Ovary (tissue), 3 donors: ENCODE data around the gene PPIF.

Experiments used
- POLR2A ChIP-seq: fragments of 450-650 bp; IDR thresholded peaks from one replicate; pipeline ENCODE4 v1.6.1; 2017; ENCODE audit warnings: antibody characterized with exemption, mild to moderate bottlenecking, moderate library complexity
- TF ChIP-seq, protein P1 (sequence below), 3 donors: fragments of 450-650 bp in 2 of 3; fragments of 200-600 bp in 1 of 3; IDR thresholded peaks; one replicate each; pipeline versions ENCODE4 v1.5.1 to v1.8.0; 2016 to 2022; ENCODE audit warnings: antibody characterized with exemption in 3 of 3, mild to moderate bottlenecking in 1 of 3
- donor health status: DM: no; HTN: no; CAD: no.

DNA sequence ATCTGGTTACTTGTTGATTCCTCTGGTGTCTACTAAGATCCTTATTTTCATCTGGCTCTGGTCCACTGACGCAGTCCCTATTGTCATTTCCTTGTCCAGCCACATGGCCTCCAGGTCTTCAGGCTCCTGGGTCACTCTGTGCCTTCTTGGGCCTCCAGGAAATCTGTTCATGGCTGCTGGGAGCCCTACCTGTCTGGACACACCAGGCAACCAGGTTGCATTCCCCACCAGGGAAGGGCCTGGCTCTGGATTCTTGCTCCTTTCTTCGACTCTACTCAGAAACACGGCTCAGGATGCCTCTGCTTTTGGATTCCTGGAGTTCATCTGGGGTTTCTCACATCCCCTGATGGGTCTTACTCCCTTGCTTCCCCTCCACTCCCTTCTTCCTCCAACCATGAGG, 8.0 kb upstream of the PPIF start:
- TF ChIP-seq POLR2A: no peak
- TF ChIP-seq, protein P1, sequence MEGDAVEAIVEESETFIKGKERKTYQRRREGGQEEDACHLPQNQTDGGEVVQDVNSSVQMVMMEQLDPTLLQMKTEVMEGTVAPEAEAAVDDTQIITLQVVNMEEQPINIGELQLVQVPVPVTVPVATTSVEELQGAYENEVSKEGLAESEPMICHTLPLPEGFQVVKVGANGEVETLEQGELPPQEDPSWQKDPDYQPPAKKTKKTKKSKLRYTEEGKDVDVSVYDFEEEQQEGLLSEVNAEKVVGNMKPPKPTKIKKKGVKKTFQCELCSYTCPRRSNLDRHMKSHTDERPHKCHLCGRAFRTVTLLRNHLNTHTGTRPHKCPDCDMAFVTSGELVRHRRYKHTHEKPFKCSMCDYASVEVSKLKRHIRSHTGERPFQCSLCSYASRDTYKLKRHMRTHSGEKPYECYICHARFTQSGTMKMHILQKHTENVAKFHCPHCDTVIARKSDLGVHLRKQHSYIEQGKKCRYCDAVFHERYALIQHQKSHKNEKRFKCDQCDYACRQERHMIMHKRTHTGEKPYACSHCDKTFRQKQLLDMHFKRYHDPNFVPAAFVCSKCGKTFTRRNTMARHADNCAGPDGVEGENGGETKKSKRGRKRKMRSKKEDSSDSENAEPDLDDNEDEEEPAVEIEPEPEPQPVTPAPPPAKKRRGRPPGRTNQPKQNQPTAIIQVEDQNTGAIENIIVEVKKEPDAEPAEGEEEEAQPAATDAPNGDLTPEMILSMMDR (IDR thresholded peaks at IDR 0.05): no peak
